RWPE2 (cell line): ENCODE results near the gene VIPR2.
"Not testable (repeated sequence)": the region's sequence is repeated elsewhere in the genome, so short reads cannot be mapped to it uniquely, and the experiment has no call there.

Experiments
- ATAC-seq: fragments of 200-7000 bp; cut with Tn5 transposase; 3 replicates; pipeline ENCODE4 v1.9.1; 2021; ENCODE audit warnings: low read depth
- DNase-seq: peaks from one replicate; pipeline ENCODE4 v3.0.0-alpha.2; 2020; ENCODE audit warnings: low spot score
- H3K27ac ChIP-seq: fragments of 450-650 bp; 2 replicates; pipeline ENCODE4 v1.5.1; 2017; ENCODE audit warnings: mild to moderate bottlenecking; ENCODE audit not compliant: poor library complexity, severe bottlenecking
- H3K27me3 ChIP-seq: fragments of 250-450 bp; sonication (Bioruptor Pico); 2 replicates; pipeline ENCODE4 v1.5.1; 2021; ENCODE audit warnings: mild to moderate bottlenecking, moderate library complexity; ENCODE audit not compliant: insufficient read depth, poor library complexity, severe bottlenecking
- H3K36me3 ChIP-seq: fragments of 250-450 bp; sonication (Bioruptor Pico); 2 replicates; pipeline ENCODE4 v1.5.1; 2020; ENCODE audit warnings: low read depth, mild to moderate bottlenecking, moderate library complexity
- H3K4me1 ChIP-seq: fragments of 250-450 bp; sonication (Bioruptor Pico); 2 replicates; pipeline ENCODE4 v1.5.1; 2021; ENCODE audit warnings: mild to moderate bottlenecking, moderate library complexity; ENCODE audit not compliant: insufficient read depth, poor library complexity, severe bottlenecking
- H3K4me3 ChIP-seq: fragments of 250-450 bp; sonication (Bioruptor Pico); 2 replicates; pipeline ENCODE4 v1.5.1; 2021; ENCODE audit warnings: mild to moderate bottlenecking, moderate library complexity; ENCODE audit not compliant: severe bottlenecking
- H3K9me3 ChIP-seq: fragments of 250-450 bp; sonication (Bioruptor Pico); 2 replicates; pipeline ENCODE4 v1.5.1; 2021; ENCODE audit warnings: mild to moderate bottlenecking, moderate library complexity; ENCODE audit not compliant: severe bottlenecking
- CTCF ChIP-seq: fragments of 450-650 bp; IDR thresholded peaks from one replicate; pipeline ENCODE4 v1.5.1; 2017; ENCODE audit warnings: mild to moderate bottlenecking, moderate library complexity; ENCODE audit not compliant: poor library complexity, severe bottlenecking

The VIPR2 gene

GRCh38 chr7:159104188-159104920 lies 40.3 kb downstream of the VIPR2 start:
- Histone ChIP-seq H3K4me3 (no peak overlapping the region), H3K27ac (no peak overlapping the region), H3K4me1 (no peaks in the 10 kb centered on the region), H3K9me3 (no peaks in the 10 kb centered on the region), H3K27me3 (no peaks in the 10 kb centered on the region), H3K36me3 (no peaks in the 10 kb centered on the region)
- TF ChIP-seq CTCF = no peak
- ATAC-seq (no peak), DNase-seq (peak; percentile 36)

GRCh38 chr7:159103382-159104187 lies 41.1 kb downstream of the VIPR2 start:
- no peak for TF ChIP-seq CTCF
- Histone ChIP-seq H3K4me1 (no peaks in the 10 kb centered on the region), H3K27me3 (no peaks in the 10 kb centered on the region), H3K9me3 (no peaks in the 10 kb centered on the region), H3K4me3 (no peak overlapping the region), H3K36me3 (no peaks in the 10 kb centered on the region), H3K27ac (no peak overlapping the region)
- ATAC-seq = no peak
- DNase-seq = peak; percentile 14

- no peak for TF ChIP-seq CTCF
- DNase-seq = peak; percentile 29
- Histone ChIP-seq H3K36me3 (no peaks in the 10 kb centered on the region), H3K27me3 (no peaks in the 10 kb centered on the region), H3K9me3 (no peaks in the 10 kb centered on the region), H3K27ac (no peak overlapping the region), H3K4me1 (no peaks in the 10 kb centered on the region), H3K4me3 (no peak overlapping the region)
- no peak for ATAC-seq
Measured at GRCh38 chr7:159102681-159103381, 41.8 kb downstream of the VIPR2 start.

- not testable (repeated sequence) for H3K27me3 ChIP-seq, H3K4me1 ChIP-seq, DNase-seq, H3K4me3 ChIP-seq, H3K27ac ChIP-seq, H3K9me3 ChIP-seq, ATAC-seq, H3K36me3 ChIP-seq
Measured at GRCh38 chr7:159101661-159102091, 43.0 kb downstream of the VIPR2 start.

- not testable (repeated sequence) for H3K9me3 ChIP-seq, H3K27ac ChIP-seq, H3K4me3 ChIP-seq, ATAC-seq, H3K36me3 ChIP-seq, H3K27me3 ChIP-seq, H3K4me1 ChIP-seq
- peak; percentile 29 for DNase-seq
Measured at GRCh38 chr7:159101083-159101395, 43.6 kb downstream of the VIPR2 start.

- ATAC-seq, H3K9me3 ChIP-seq, DNase-seq, H3K27ac ChIP-seq, H3K4me1 ChIP-seq, H3K4me3 ChIP-seq, H3K36me3 ChIP-seq, H3K27me3 ChIP-seq: not testable (repeated sequence)
Measured at GRCh38 chr7:159100281-159101082, 44.2 kb downstream of the VIPR2 start.
